HG03066 (cell line): Measurements from ENCODE around the gene ALDH8A1.
A peak's percentile ranks its signal among the peaks of the same experiment; 100 is the strongest.

Experiments used
- ATAC-seq: cut with Tn5 transposase; IDR thresholded peaks from one replicate; pipeline ENCODE4 v1.9.1; 2021; ENCODE audit warnings: low read depth; ENCODE audit not compliant: unreplicated experiment

Gene ALDH8A1

GRCh38 chr6:134875367-134875766, 74.5 kb downstream of the ALDH8A1 start:
- ATAC-seq: no peak

- ATAC-seq: peak; percentile 36
Observed at GRCh38 chr6:134873500-134874388, 76.2 kb downstream of the ALDH8A1 start.

- ATAC-seq: peak; percentile 86
Observed at GRCh38 chr6:134870677-134871498, 79.0 kb downstream of the ALDH8A1 start.

- ATAC-seq: no peak
Observed at GRCh38 chr6:134868812-134869211, 81.1 kb downstream of the ALDH8A1 start.
